ENCODE results near the gene LRRC23. TPM values are rescaled to one million over a fixed set of nuclear protein-coding genes. Genes with fewer than 3 reads are reported as not detected.
"Not testable (repeated sequence)": the region's sequence is repeated elsewhere in the genome, so short reads cannot be mapped to it uniquely, and the experiment has no call there.

LRRC23 gene
- total RNA-seq, 1 donor from 2014 or later, result 11.6 TPM

GRCh38 chr12:6872073-6873048, 32.3 kb upstream of the LRRC23 start:
- peak; percentile 98 for TF ChIP-seq CTCF (IDR thresholded peaks at IDR 0.05; ENCODE audit: borderline replicate concordance)
- intact Hi-C loops (cut with micrococcal nuclease), result no loop called here
- Histone ChIP-seq H3K27ac (replicated peaks) (peak overlapping the region; percentile 90), H3K36me3 (peaks cover 31% of the 10 kb centered on the region), H3K4me1 (peaks cover 62% of the 10 kb centered on the region), H3K27me3 (ENCODE audit: low read depth) (no peaks in the 10 kb centered on the region), H3K9me3 (replicated peaks) (no peaks in the 10 kb centered on the region), H3K4me3 (peak overlapping the region; percentile 89)
- DNase-seq, result peak; percentile 83

GRCh38 chr12:6873094-6874014, 31.3 kb upstream of the LRRC23 start, which contains the start of gene SPSB2:
TSS of gene SPSB2 (minus strand) at chr12:6873303. CDS start at chr12:6872901, 402 bp downstream.
- TF ChIP-seq CTCF (IDR thresholded peaks at IDR 0.05; ENCODE audit: borderline replicate concordance), result no peak
- H3K9me3 ChIP-seq (replicated peaks), result no peaks in the 10 kb centered on the region
- peak; percentile 98 for DNase-seq
- H3K36me3 ChIP-seq, result peaks cover 31% of the 10 kb centered on the region
- intact Hi-C loops (cut with micrococcal nuclease), result no loop called here
- H3K4me1 ChIP-seq, result peaks cover 52% of the 10 kb centered on the region
- H3K27ac ChIP-seq (replicated peaks), result peak within 1 kb of the TSS; percentile 90
- H3K4me3 ChIP-seq, result peak within 1 kb of the TSS; percentile 89
- no peaks in the 10 kb centered on the region for H3K27me3 ChIP-seq (ENCODE audit: low read depth)

GRCh38 chr12:6874015-6874368, 30.6 kb upstream of the LRRC23 start:
- Histone ChIP-seq H3K4me1 (peaks cover 45% of the 10 kb centered on the region), H3K36me3 (peaks cover 27% of the 10 kb centered on the region)
- intact Hi-C loops (cut with micrococcal nuclease), result not testable (repeated sequence)

GRCh38 chr12:6879824-6880223, 24.8 kb upstream of the LRRC23 start:
- peaks cover 22% of the 10 kb centered on the region for H3K36me3 ChIP-seq
- H3K27ac ChIP-seq (replicated peaks); H3K9me3 ChIP-seq (replicated peaks); H3K27me3 ChIP-seq (ENCODE audit: low read depth); intact Hi-C loops (cut with micrococcal nuclease); H3K4me1 ChIP-seq; DNase-seq; H3K4me3 ChIP-seq: not testable (repeated sequence)

More at GRCh38 chr12:6874015-6874368, 30.6 kb upstream of the LRRC23 start:
- not testable (repeated sequence) for DNase-seq; H3K27me3 ChIP-seq (ENCODE audit: low read depth); H3K9me3 ChIP-seq (replicated peaks)
- peak overlapping the region; percentile 89 for H3K4me3 ChIP-seq
- H3K27ac ChIP-seq (replicated peaks), result peak overlapping the region; percentile 90

- DNase-seq, result no peak
- Histone ChIP-seq H3K27me3 (ENCODE audit: low read depth) (no peaks in the 10 kb centered on the region), H3K4me3 (no peak overlapping the region), H3K36me3 (peaks cover 22% of the 10 kb centered on the region), H3K27ac (replicated peaks) (no peak overlapping the region), H3K4me1 (no peaks in the 10 kb centered on the region), H3K9me3 (replicated peaks) (no peaks in the 10 kb centered on the region)
- TF ChIP-seq CTCF (IDR thresholded peaks at IDR 0.05; ENCODE audit: borderline replicate concordance), result no peak
- intact Hi-C loops (cut with micrococcal nuclease), result no loop called here
These were observed 21.4 kb upstream of the LRRC23 start for GRCh38 chr12:6883252-6883651.

GRCh38 chr12:6883683-6884082, 20.9 kb upstream of the LRRC23 start:
- Histone ChIP-seq H3K9me3 (replicated peaks) (no peaks in the 10 kb centered on the region), H3K36me3 (peaks cover 22% of the 10 kb centered on the region), H3K27ac (replicated peaks) (no peak overlapping the region), H3K4me3 (no peak overlapping the region), H3K4me1 (no peaks in the 10 kb centered on the region), H3K27me3 (ENCODE audit: low read depth) (no peaks in the 10 kb centered on the region)
- DNase-seq, result no peak
- no peak for TF ChIP-seq CTCF (IDR thresholded peaks at IDR 0.05; ENCODE audit: borderline replicate concordance)
- intact Hi-C loops (cut with micrococcal nuclease), result no loop called here

All from left ventricle myocardium inferior (tissue), 1 donor.